SK-N-MC (cell line): ENCODE measurements around the gene RIPK1.
"Not testable (repeated sequence)": the region's sequence is repeated elsewhere in the genome, so short reads cannot be mapped to it uniquely, and the experiment has no call there.

Experiments
- EZH2 ChIP-seq: fragments of 200-600 bp; sonication (generic); IDR thresholded peaks from one replicate; pipeline ENCODE4 v1.6.1; 2017; ENCODE audit warnings: antibody characterized with exemption
- POLR2AphosphoS5 ChIP-seq: IDR thresholded peaks from 2 replicates; pipeline ENCODE4 v1.6.1; 2012; ENCODE audit warnings: mild to moderate bottlenecking, low read depth, low read length, borderline replicate concordance

- not testable (repeated sequence) for TF ChIP-seq EZH2, POLR2AphosphoS5
Measured at GRCh38 chr6:3028156-3028555, 40.1 kb upstream of the RIPK1 start.
